Ecto neural progenitor cell (in vitro differentiated cells): ENCODE measurements around the gene SLX4IP.

Experiments
- DNase-seq: peaks from one replicate; pipeline ENCODE4 v3.0.0-alpha.2; 2018; ENCODE audit warnings: low spot score

The SLX4IP gene

GRCh38 chr20:10466855-10467254 is 31.8 kb downstream of the SLX4IP start:
- no peak for DNase-seq

GRCh38 chr20:10467681-10468339 is 32.7 kb downstream of the SLX4IP start:
- DNase-seq, result no peak

DNA sequence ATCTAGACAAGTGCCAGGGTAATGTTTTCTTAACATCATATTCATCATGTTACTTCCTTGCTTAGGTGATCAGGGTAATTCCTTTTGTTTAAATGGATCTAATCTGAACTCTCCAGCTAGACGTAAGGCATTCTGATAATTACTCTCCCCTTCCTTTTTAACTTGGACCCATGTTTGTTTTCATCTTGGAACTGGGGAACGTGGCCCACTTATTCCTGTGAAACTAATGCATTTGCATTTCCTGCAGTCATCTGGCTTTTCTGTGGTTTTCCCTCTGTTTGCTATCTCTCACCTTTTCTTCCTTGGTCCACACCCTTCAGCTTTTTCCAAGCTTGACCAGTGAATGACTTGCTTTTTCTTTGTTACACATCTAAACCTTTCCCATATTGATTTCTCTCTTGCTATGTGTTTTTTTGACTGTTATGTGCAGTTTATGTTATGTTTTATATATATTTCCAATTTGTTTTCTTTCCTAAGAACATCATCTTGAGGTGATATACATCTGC is 33.3 kb downstream of the SLX4IP start:
- no peak for DNase-seq

- no peak for DNase-seq
These were observed 34.0 kb downstream of the SLX4IP start for GRCh38 chr20:10469056-10469455.

GRCh38 chr20:10469599-10469998 is 34.5 kb downstream of the SLX4IP start:
- DNase-seq, result no peak

GRCh38 chr20:10470276-10470675 is 35.2 kb downstream of the SLX4IP start:
- DNase-seq, result no peak

GRCh38 chr20:10472871-10473270 is 37.8 kb downstream of the SLX4IP start:
- no peak for DNase-seq

GRCh38 chr20:10474606-10475184 is 39.6 kb downstream of the SLX4IP start:
- no peak for DNase-seq

GRCh38 chr20:10475225-10475624 is 40.1 kb downstream of the SLX4IP start:
- DNase-seq, result no peak

DNA sequence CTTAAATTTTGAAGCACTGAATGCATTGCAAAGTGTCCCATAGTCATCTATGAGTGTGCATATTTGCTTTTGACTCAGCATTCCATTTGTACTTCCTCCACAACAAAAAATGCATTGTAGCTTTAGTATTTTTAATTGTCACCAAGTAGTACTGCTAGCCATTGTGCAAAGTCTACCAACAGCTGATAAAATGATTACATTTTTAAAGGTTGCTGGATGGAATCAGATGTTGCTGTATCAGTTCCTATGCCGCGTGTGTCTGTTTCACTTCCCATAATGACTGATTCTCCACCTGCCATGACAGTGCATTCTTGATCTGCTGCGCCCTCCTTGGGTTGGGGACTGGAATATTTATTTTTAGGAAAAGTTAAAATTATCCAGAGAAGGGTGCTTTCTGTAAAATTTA is 41.2 kb downstream of the SLX4IP start:
- DNase-seq, result no peak

DNA sequence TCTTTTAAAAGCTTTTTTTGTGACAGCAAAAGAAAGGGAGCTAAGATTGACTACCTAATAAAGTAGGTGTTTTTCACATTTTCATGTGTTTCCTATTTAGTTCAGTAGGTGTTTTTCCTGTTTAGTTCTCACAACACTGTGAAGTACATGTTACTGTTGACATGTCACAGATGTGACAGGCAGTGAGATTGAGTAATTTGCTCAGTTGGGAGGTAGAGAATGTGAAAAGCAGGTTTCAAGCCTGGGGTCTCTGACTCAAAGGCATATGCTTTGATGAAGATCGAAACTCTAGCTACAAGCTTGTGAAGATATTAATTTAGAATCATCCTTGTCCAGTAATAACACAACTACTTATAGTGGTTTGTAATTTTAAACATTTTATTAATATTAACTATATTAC is 43.1 kb downstream of the SLX4IP start:
- DNase-seq, result no peak

DNA sequence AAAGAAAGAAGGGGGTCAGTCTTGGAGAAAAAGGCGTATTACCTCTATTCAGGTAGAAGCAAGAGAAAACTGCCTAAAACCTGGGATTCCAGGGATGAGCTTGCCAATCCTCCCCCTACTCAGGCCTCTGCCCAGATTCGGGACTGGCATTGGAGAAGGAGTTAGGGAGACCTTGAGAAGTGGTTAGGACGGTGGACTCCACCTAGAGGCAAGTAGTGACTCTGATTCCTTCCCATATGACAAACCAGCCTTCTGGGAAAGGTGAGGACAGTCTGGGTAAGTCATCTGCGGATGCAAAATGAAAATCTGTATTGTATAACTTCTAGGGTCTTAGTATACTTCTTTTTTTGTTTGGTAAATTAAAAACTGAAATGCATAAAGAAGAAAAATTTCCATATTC is 43.8 kb downstream of the SLX4IP start:
- no peak for DNase-seq

GRCh38 chr20:10481676-10482075 is 46.6 kb downstream of the SLX4IP start:
- no peak for DNase-seq

DNA sequence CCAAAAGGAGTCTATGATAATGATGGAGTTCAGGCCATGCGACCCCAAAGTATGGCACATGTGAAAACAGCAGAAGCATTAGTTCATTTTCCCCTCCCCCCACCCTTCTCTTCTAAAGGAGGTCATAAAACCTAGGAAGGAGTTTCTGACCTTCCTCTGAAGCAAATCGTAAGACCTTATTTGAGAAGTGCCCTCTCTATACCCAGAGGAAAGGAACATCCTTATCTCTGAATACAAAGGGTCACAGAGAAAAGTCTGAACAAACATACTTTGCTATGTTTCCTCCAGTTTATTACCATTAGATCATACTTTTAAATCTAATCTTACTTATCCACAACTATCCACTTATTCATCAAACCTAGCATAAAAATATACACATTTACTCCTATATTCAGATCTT is 48.6 kb downstream of the SLX4IP start:
- DNase-seq, result no peak

- DNase-seq, result no peak
These were observed 52.3 kb downstream of the SLX4IP start for GRCh38 chr20:10487142-10488136.

DNA sequence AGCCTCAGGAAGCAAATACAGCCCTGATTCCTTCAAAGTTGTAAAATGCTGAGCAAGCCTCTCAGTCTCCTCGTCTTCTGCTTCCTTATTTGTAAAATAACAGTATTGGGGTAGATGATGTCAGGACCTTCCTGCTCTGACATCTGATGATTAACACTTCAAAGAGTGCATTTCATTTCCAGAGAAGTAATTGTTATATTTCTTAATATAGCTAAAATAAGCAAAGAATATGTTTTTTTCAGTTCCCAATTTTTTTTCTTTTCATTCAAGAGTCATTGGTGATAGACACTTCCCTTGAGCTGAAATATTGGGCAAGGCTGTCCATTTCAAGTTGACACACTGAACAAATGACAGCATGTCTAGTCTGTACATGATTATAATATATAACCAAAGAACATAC is 53.4 kb downstream of the SLX4IP start:
- no peak for DNase-seq

GRCh38 chr20:10489853-10490252 is 54.7 kb downstream of the SLX4IP start:
- DNase-seq, result no peak

DNA sequence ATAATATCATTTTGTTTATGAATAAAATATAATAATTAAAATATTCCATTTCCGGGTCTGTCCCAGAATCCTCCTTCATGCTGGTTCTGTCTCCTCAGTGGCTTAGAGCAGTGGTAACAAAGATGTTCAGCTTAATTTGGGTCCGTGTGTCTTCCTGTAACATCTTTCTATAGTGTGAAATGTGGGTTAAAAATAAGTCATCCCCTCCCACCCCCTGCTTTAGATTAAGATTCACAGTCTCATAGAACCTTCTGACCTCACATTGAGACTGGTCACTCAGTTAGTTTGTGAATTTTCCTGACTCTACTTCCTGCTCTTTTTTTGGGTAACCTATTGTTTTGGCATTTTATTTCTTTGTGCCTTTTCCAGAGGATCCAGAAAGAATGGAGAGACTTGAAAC is 55.2 kb downstream of the SLX4IP start:
- no peak for DNase-seq

DNA sequence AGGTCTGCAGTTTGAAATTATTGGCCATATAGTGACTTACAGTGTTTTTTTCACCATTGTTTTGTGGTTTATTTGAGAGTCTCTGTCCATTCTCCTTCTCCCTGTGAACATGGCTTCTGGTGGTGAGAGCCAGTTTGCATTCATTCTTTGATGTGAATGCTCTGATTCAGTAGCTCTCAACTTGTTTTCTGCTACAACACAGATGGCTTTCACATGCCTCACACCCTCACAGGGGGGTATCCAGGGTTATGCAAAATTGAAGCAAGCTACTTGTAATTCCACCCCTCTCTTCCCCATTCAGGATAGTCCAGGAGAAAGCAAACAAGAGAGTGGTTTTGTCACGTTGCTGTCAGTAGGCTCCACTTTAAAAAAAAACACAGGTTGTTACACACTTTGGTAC is 55.6 kb downstream of the SLX4IP start:
- DNase-seq, result no peak

- no peak for DNase-seq
These were observed 57.0 kb downstream of the SLX4IP start for GRCh38 chr20:10492065-10492464.

GRCh38 chr20:10492844-10493243 is 57.7 kb downstream of the SLX4IP start:
- no peak for DNase-seq

- no peak for DNase-seq
These were observed 60.1 kb downstream of the SLX4IP start for GRCh38 chr20:10495173-10495572.

GRCh38 chr20:10496465-10496864 is 61.4 kb downstream of the SLX4IP start:
- DNase-seq, result no peak
